ENCODE measurements around the gene TEC.
A peak's percentile ranks its signal among the peaks of the same experiment; 100 is the strongest.

The TEC gene

DNA sequence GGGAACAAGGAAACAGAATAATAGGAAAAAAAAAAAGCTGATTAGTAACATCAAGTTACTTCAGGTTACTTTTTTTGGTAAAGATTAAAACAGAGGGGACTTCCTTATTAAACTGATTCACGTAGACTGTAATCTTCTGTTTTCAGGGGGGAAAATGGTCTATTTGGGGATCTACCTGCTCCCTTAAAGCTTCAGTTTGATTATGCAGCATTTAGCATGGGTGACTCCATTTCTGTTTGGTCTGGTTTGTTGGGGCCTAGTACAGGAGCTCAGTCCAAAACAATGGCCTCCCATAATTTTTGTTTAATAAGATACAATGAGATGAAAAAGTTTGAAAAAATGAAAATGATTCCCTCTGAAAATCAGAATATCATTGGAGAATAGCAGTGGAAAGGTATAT, 34.6 kb downstream of the TEC start:
- Histone ChIP-seq H3K9me3 (ENCODE audit: insufficient read depth, low read depth, low read length) (no peaks in the 10 kb centered on the region), H3K9me2 (replicated peaks; ENCODE audit: low read depth, low read length) (no peaks in the 10 kb centered on the region), H3K27me3 (ENCODE audit: insufficient read depth, low read length, poor library complexity, severe bottlenecking) (no peaks in the 10 kb centered on the region), H3K4me1 (ENCODE audit: insufficient read depth, low read length, poor library complexity, severe bottlenecking) (peaks cover 54% of the 10 kb centered on the region), H3K36me3 (ENCODE audit: insufficient read depth, low read length) (no peaks in the 10 kb centered on the region), H3K79me2 (ENCODE audit: insufficient read depth, low read length) (peaks cover 98% of the 10 kb centered on the region), H3F3A (ENCODE audit: low read depth) (no peaks in the 10 kb centered on the region), H2AFZ (ENCODE audit: low read length) (no peak overlapping the region), H3K4me3 (ENCODE audit: low read length, poor library complexity, severe bottlenecking) (no peak overlapping the region), H4K20me1 (ENCODE audit: insufficient read depth, low read length, poor library complexity, severe bottlenecking) (peaks cover 11% of the 10 kb centered on the region), H3K4me2 (ENCODE audit: low read depth, low read length, poor library complexity, severe bottlenecking) (peak overlapping the region; percentile 40), H3K9ac (ENCODE audit: low read depth, low read length, poor library complexity, severe bottlenecking) (no peak overlapping the region)
- no peak for TF ChIP-seq EZH2phosphoT487 (IDR thresholded peaks at IDR 0.05; ENCODE audit: borderline replicate concordance)
- TF ChIP-seq, protein P1, sequence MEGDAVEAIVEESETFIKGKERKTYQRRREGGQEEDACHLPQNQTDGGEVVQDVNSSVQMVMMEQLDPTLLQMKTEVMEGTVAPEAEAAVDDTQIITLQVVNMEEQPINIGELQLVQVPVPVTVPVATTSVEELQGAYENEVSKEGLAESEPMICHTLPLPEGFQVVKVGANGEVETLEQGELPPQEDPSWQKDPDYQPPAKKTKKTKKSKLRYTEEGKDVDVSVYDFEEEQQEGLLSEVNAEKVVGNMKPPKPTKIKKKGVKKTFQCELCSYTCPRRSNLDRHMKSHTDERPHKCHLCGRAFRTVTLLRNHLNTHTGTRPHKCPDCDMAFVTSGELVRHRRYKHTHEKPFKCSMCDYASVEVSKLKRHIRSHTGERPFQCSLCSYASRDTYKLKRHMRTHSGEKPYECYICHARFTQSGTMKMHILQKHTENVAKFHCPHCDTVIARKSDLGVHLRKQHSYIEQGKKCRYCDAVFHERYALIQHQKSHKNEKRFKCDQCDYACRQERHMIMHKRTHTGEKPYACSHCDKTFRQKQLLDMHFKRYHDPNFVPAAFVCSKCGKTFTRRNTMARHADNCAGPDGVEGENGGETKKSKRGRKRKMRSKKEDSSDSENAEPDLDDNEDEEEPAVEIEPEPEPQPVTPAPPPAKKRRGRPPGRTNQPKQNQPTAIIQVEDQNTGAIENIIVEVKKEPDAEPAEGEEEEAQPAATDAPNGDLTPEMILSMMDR (conservative IDR thresholded peaks at IDR 0.05; ENCODE audit: low read length): no peak

DNA sequence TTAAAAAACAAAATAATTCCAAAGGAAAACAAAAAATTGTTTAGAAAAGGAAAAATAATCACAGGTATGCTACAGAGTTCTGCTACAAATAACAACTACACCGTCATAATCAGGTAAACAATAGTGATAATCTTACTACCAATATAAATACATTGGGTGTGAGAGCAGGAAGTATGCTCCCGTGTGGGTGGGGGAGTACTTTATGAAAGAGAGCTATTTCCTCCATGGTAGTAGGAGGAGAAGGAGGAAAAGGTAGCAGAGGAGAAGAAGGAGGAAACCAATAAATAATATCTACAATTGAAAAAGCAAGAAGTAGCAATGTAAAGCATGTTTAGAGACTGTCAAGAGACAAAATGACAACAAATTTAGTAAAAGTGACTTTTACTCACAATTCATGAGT, 35.1 kb downstream of the TEC start:
- Histone ChIP-seq H3K36me3 (ENCODE audit: insufficient read depth, low read length) (no peaks in the 10 kb centered on the region), H3K4me2 (ENCODE audit: low read depth, low read length, poor library complexity, severe bottlenecking) (peak overlapping the region; percentile 40), H3K9me3 (ENCODE audit: insufficient read depth, low read depth, low read length) (no peaks in the 10 kb centered on the region), H3K79me2 (ENCODE audit: insufficient read depth, low read length) (peaks cover 95% of the 10 kb centered on the region), H4K20me1 (ENCODE audit: insufficient read depth, low read length, poor library complexity, severe bottlenecking) (peaks cover 11% of the 10 kb centered on the region), H3K4me3 (ENCODE audit: low read length, poor library complexity, severe bottlenecking) (no peak overlapping the region), H3K9ac (ENCODE audit: low read depth, low read length, poor library complexity, severe bottlenecking) (no peak overlapping the region), H3F3A (ENCODE audit: low read depth) (no peaks in the 10 kb centered on the region), H3K4me1 (ENCODE audit: insufficient read depth, low read length, poor library complexity, severe bottlenecking) (peaks cover 53% of the 10 kb centered on the region), H3K27me3 (ENCODE audit: insufficient read depth, low read length, poor library complexity, severe bottlenecking) (no peaks in the 10 kb centered on the region), H2AFZ (ENCODE audit: low read length) (no peak overlapping the region), H3K9me2 (replicated peaks; ENCODE audit: low read depth, low read length) (no peaks in the 10 kb centered on the region)
- no peak for TF ChIP-seq EZH2phosphoT487 (IDR thresholded peaks at IDR 0.05; ENCODE audit: borderline replicate concordance)
- TF ChIP-seq, protein P1 (conservative IDR thresholded peaks at IDR 0.05; ENCODE audit: low read length): no peak

DNA sequence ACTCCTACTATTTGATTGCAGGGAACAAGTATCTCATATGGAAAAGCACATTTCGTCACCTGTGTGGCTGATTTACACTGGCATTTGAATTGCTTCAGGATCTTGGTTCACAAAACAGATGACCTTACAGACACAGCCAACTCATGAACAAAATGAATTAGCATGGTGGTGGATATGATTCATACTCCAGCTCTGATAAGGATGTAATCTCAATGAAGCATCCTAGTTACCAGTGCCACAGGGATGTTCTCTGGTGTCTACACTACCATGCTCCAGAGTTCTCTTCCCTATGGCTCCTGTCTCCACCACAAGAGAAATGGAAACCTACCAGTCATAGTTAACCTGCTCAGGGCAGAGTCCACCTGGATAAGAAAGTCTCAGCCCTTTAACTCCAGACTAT, 40.7 kb downstream of the TEC start:
- Histone ChIP-seq H3K4me3 (ENCODE audit: low read length, poor library complexity, severe bottlenecking) (no peak overlapping the region), H3K36me3 (ENCODE audit: insufficient read depth, low read length) (peaks cover 36% of the 10 kb centered on the region), H3K4me1 (ENCODE audit: insufficient read depth, low read length, poor library complexity, severe bottlenecking) (peaks cover 60% of the 10 kb centered on the region), H3K4me2 (ENCODE audit: low read depth, low read length, poor library complexity, severe bottlenecking) (no peak overlapping the region), H3K9me3 (ENCODE audit: insufficient read depth, low read depth, low read length) (no peaks in the 10 kb centered on the region), H3K27me3 (ENCODE audit: insufficient read depth, low read length, poor library complexity, severe bottlenecking) (no peaks in the 10 kb centered on the region), H3K9ac (ENCODE audit: low read depth, low read length, poor library complexity, severe bottlenecking) (no peak overlapping the region), H3F3A (ENCODE audit: low read depth) (no peaks in the 10 kb centered on the region), H3K9me2 (replicated peaks; ENCODE audit: low read depth, low read length) (no peaks in the 10 kb centered on the region), H2AFZ (ENCODE audit: low read length) (no peak overlapping the region), H3K79me2 (ENCODE audit: insufficient read depth, low read length) (peaks cover 95% of the 10 kb centered on the region), H4K20me1 (ENCODE audit: insufficient read depth, low read length, poor library complexity, severe bottlenecking) (peaks cover 21% of the 10 kb centered on the region)
- TF ChIP-seq, protein P1 (conservative IDR thresholded peaks at IDR 0.05; ENCODE audit: low read length): no peak
- TF ChIP-seq EZH2phosphoT487 (IDR thresholded peaks at IDR 0.05; ENCODE audit: borderline replicate concordance): no peak

All from Loucy (cell line).